Endothelial cell (in vitro differentiated cells): ENCODE results near the gene ALCAM. TPM values are rescaled to one million over a fixed set of nuclear protein-coding genes. Genes with fewer than 3 reads are reported as not detected.

Experiments used
- DNase-seq: peaks from one replicate; pipeline ENCODE4 v3.0.0; 2021; ENCODE audit warnings: low spot score
- H3K27ac Mint-ChIP-seq: one replicate; pipeline ENCODE4 v1.8.0; 2021; ENCODE audit warnings: mixed read lengths, inconsistent platforms; ENCODE audit not compliant: unreplicated experiment
- H3K27me3 Mint-ChIP-seq: one replicate; pipeline ENCODE4 v1.8.0; 2021; ENCODE audit warnings: mild to moderate bottlenecking, moderate library complexity, mixed read lengths, inconsistent platforms; ENCODE audit not compliant: unreplicated experiment
- H3K36me3 Mint-ChIP-seq: one replicate; pipeline ENCODE4 v1.8.0; 2021; ENCODE audit warnings: mild to moderate bottlenecking, low read depth, mixed read lengths, inconsistent platforms; ENCODE audit not compliant: unreplicated experiment
- H3K4me1 Mint-ChIP-seq: one replicate; pipeline ENCODE4 v1.8.0; 2021; ENCODE audit warnings: mild to moderate bottlenecking, mixed read lengths, inconsistent platforms; ENCODE audit not compliant: unreplicated experiment
- H3K4me3 Mint-ChIP-seq: one replicate; pipeline ENCODE4 v1.8.0; 2021; ENCODE audit warnings: mild to moderate bottlenecking, mixed read lengths, inconsistent platforms; ENCODE audit not compliant: unreplicated experiment
- H3K9me3 Mint-ChIP-seq: one replicate; pipeline ENCODE4 v1.8.0; 2021; ENCODE audit warnings: mixed read lengths, inconsistent platforms; ENCODE audit not compliant: unreplicated experiment
- CTCF ChIP-seq: fragments of 200-600 bp; sonication (generic); IDR thresholded peaks from one replicate; pipeline ENCODE4 v1.5.0; 2021; ENCODE audit warnings: antibody characterized with exemption; ENCODE audit not compliant: unreplicated experiment
- total RNA-seq: library from RNA; stranded (reverse); fragmentation: NEBNext Ultra II Directional; extraction: Animal tissue kit (Norgen Biotek cat#: 25700); gene quantifications from one replicate; pipeline ENCODE4 v1.2.1, GENCODE V29; 2021; ENCODE audit not compliant: unreplicated experiment

ALCAM gene
- total RNA-seq, 1 donor from 2014 or later = 14.0 TPM

- Mint-ChIP-seq H3K27ac (no peak overlapping the region), H3K4me3 (no peak overlapping the region), H3K27me3 (no peaks in the 10 kb centered on the region), H3K36me3 (no peaks in the 10 kb centered on the region), H3K9me3 (no peaks in the 10 kb centered on the region), H3K4me1 (peaks cover 10% of the 10 kb centered on the region)
- TF ChIP-seq CTCF = no peak
- DNase-seq = no peak
Observed at GRCh38 chr3:105505170-105505569, 138.5 kb downstream of the ALCAM start.

- no peak overlapping the region for H3K4me3 Mint-ChIP-seq
- no peaks in the 10 kb centered on the region for H3K27me3 Mint-ChIP-seq
- no peak for DNase-seq
- H3K9me3 Mint-ChIP-seq = no peaks in the 10 kb centered on the region
- H3K4me1 Mint-ChIP-seq = no peaks in the 10 kb centered on the region
- TF ChIP-seq CTCF = no peak
- H3K36me3 Mint-ChIP-seq = no peaks in the 10 kb centered on the region
- H3K27ac Mint-ChIP-seq = no peak overlapping the region
Observed at GRCh38 chr3:105511031-105511430, 144.3 kb downstream of the ALCAM start.

- no peaks in the 10 kb centered on the region for H3K36me3 Mint-ChIP-seq
Observed at GRCh38 chr3:105512061-105512460, 145.4 kb downstream of the ALCAM start.

GRCh38 chr3:105513042-105513441 is 146.3 kb downstream of the ALCAM start:
- H3K36me3 Mint-ChIP-seq = no peaks in the 10 kb centered on the region
- H3K4me1 Mint-ChIP-seq = no peaks in the 10 kb centered on the region
- H3K9me3 Mint-ChIP-seq = no peaks in the 10 kb centered on the region
- H3K27me3 Mint-ChIP-seq = no peaks in the 10 kb centered on the region
- H3K4me3 Mint-ChIP-seq = no peak overlapping the region
- H3K27ac Mint-ChIP-seq = no peak overlapping the region
- DNase-seq = no peak
- TF ChIP-seq CTCF = no peak

More at GRCh38 chr3:105512061-105512460, 145.4 kb downstream of the ALCAM start:
- Mint-ChIP-seq H3K4me3 (no peak overlapping the region), H3K27ac (no peak overlapping the region), H3K27me3 (no peaks in the 10 kb centered on the region), H3K4me1 (no peaks in the 10 kb centered on the region), H3K9me3 (no peaks in the 10 kb centered on the region)
- no peak for TF ChIP-seq CTCF
- no peak for DNase-seq

- Mint-ChIP-seq H3K27ac (no peak overlapping the region), H3K9me3 (no peaks in the 10 kb centered on the region), H3K4me1 (no peaks in the 10 kb centered on the region), H3K36me3 (no peaks in the 10 kb centered on the region), H3K27me3 (no peaks in the 10 kb centered on the region), H3K4me3 (no peak overlapping the region)
- DNase-seq = no peak
- TF ChIP-seq CTCF = no peak
Observed at GRCh38 chr3:105513886-105514285, 147.2 kb downstream of the ALCAM start.
